H1 (cell line): ENCODE results near the gene ENPP6. TPM values are rescaled to one million over a fixed set of nuclear protein-coding genes. Genes with fewer than 3 reads are reported as not detected.

Experiments used
- CTCF ChIA-PET: fragments of 300-600 bp; sonication (Branson Sonifier 250); formaldehyde crosslinking; loops from one replicate; lab custom pipeline; 2021; ENCODE audit not compliant: partially characterized antibody; lab: Charles Lee
- POLR2A ChIA-PET: fragments of 300-600 bp; sonication (Branson Sonifier 250); formaldehyde crosslinking; loops from one replicate; lab custom pipeline; 2021; ENCODE audit warnings: inconsistent platforms; ENCODE audit not compliant: partially characterized antibody; lab: Charles Lee
- DNase-seq, 2 experiments: peaks; one replicate each; pipeline versions ENCODE4 v3.0.0 to v3.0.0-alpha.2; 2010 to 2022; ENCODE audit warnings: low spot score in 2 of 2, low read depth in 1 of 2, mixed read lengths in 1 of 2
- FAIRE-seq: peaks from 2 replicates; lab custom pipeline; 2011; peaks lifted over from hg19 to GRCh38; lab: Jason Lieb, UNC
- H2AFZ ChIP-seq: 2 replicates; pipeline ENCODE4 v1.8.1; 2012; ENCODE audit warnings: low read length, inconsistent platforms
- H2AK5ac ChIP-seq: 2 replicates; pipeline ENCODE4 v1.6.1; 2013; ENCODE audit warnings: low read depth, low read length
- H2BK120ac ChIP-seq: replicated peaks from 2 replicates; pipeline ENCODE3; 2013; ENCODE audit warnings: low read depth, low read length, inconsistent platforms
- H2BK12ac ChIP-seq: 2 replicates; pipeline ENCODE4 v1.6.1; 2013; ENCODE audit warnings: low read depth, low read length
- H2BK15ac ChIP-seq: 2 replicates; pipeline ENCODE4 v1.6.1; 2013; ENCODE audit warnings: low read length
- H2BK20ac ChIP-seq: 2 replicates; pipeline ENCODE4 v1.6.1; 2013; ENCODE audit warnings: low read length
- H2BK5ac ChIP-seq: 2 replicates; pipeline ENCODE4 v1.6.1; 2013; ENCODE audit warnings: low read depth, low read length
- H3K14ac ChIP-seq: 2 replicates; pipeline ENCODE4 v1.6.1; 2013; ENCODE audit warnings: inconsistent platforms; ENCODE audit not compliant: insufficient read length
- H3K18ac ChIP-seq: 2 replicates; pipeline ENCODE4 v1.6.1; 2013; ENCODE audit warnings: low read length; ENCODE audit errors: extremely low read depth
- H3K23ac ChIP-seq: 2 replicates; pipeline ENCODE4 v1.6.1; 2013; ENCODE audit warnings: inconsistent platforms; ENCODE audit not compliant: insufficient read length
- H3K23me2 ChIP-seq: 2 replicates; pipeline ENCODE4 v1.6.1; 2013; ENCODE audit warnings: low read depth, low read length
- H3K27ac ChIP-seq: 2 replicates; pipeline ENCODE4 v1.6.1; 2011; ENCODE audit warnings: low read depth, low read length, inconsistent platforms
- H3K27me3 ChIP-seq, 4 experiments: replicated peaks in 1 of 4; 1 replicate in 1 of 4; 2 replicates in 3 of 4; pipeline versions ENCODE4 v1.6.1 to v1.8.1; 2011 to 2013; ENCODE audit warnings: low read length in 3 of 4, mild to moderate bottlenecking in 3 of 4, inconsistent platforms in 2 of 4, mixed read lengths in 2 of 4, moderate library complexity in 1 of 4; ENCODE audit not compliant: control insufficient read depth in 3 of 4, insufficient read depth in 3 of 4; ENCODE audit errors: extremely low read depth in 1 of 4
- H3K36me3 ChIP-seq, 4 experiments: 2 replicates each; pipeline versions ENCODE4 v1.6.1 to v1.8.1; 2011 to 2013; ENCODE audit warnings: mild to moderate bottlenecking in 4 of 4, low read length in 3 of 4, moderate library complexity in 2 of 4, control low read depth in 1 of 4, inconsistent platforms in 1 of 4; ENCODE audit not compliant: insufficient read depth in 4 of 4, control insufficient read depth in 2 of 4
- H3K4ac ChIP-seq: replicated peaks from 2 replicates; pipeline ENCODE3; 2013; ENCODE audit warnings: low read length, low read depth, mixed read lengths, inconsistent platforms; ENCODE audit not compliant: insufficient read length
- H3K4me1 ChIP-seq, 4 experiments: replicated peaks in 1 of 4; 1 replicate in 1 of 4; 2 replicates in 3 of 4; pipeline versions ENCODE4 v1.6.1 to v1.8.1; 2011 to 2013; ENCODE audit warnings: low read length in 3 of 4, inconsistent platforms in 2 of 4, mixed read lengths in 1 of 4; ENCODE audit not compliant: insufficient read depth in 4 of 4, control insufficient read depth in 3 of 4
- H3K4me2 ChIP-seq, 2 experiments: 2 replicates each; pipeline versions ENCODE4 v1.6.1 to v1.8.1; 2011 to 2013; ENCODE audit warnings: low read depth in 2 of 2, low read length in 2 of 2, control low read depth in 1 of 2, inconsistent platforms in 1 of 2, mild to moderate bottlenecking in 1 of 2; ENCODE audit not compliant: insufficient read depth in 1 of 2
- H3K4me3 ChIP-seq, 4 experiments: fragments of 200-600, 300-600 bp in 1 of 4; sonication (generic), shearing (Covaris generic), sonication (Bioruptor Twin) in 1 of 4; 2 replicates each; pipeline versions ENCODE4 v1.5.1 to v1.8.1; 2011 to 2016; ENCODE audit warnings: low read length in 4 of 4, low read depth in 3 of 4, control low read depth in 2 of 4, inconsistent platforms in 2 of 4, mild to moderate bottlenecking in 2 of 4, mixed read lengths in 1 of 4, moderate library complexity in 1 of 4; ENCODE audit not compliant: insufficient read depth in 2 of 4; ENCODE audit errors: extremely low read depth in 1 of 4
- H3K56ac ChIP-seq: replicated peaks from 2 replicates; pipeline ENCODE3; 2013; ENCODE audit warnings: low read depth, mild to moderate bottlenecking, mixed read lengths, low read length, inconsistent platforms; ENCODE audit not compliant: insufficient read length
- H3K79me1 ChIP-seq: 2 replicates; pipeline ENCODE4 v1.6.1; 2013; ENCODE audit warnings: low read depth, low read length, control low read depth
- H3K79me2 ChIP-seq, 2 experiments: 2 replicates each; pipeline versions ENCODE4 v1.6.1 to v1.8.1; 2012 to 2013; ENCODE audit warnings: low read length in 2 of 2, mild to moderate bottlenecking in 2 of 2, inconsistent platforms in 1 of 2; ENCODE audit not compliant: insufficient read depth in 2 of 2, control insufficient read depth in 1 of 2
- H3K9ac ChIP-seq, 4 experiments: replicated peaks in 1 of 4; 1 replicate in 1 of 4; 2 replicates in 3 of 4; pipeline versions ENCODE4 v1.6.1 to v1.8.1; 2011 to 2013; ENCODE audit warnings: low read depth in 3 of 4, low read length in 3 of 4, control low read depth in 2 of 4, mild to moderate bottlenecking in 2 of 4, moderate library complexity in 2 of 4, inconsistent platforms in 1 of 4; ENCODE audit errors: extremely low read depth in 1 of 4
- H3K9me3 ChIP-seq, 2 experiments: 2 replicates each; pipeline versions ENCODE4 v1.6.1 to v1.8.1; 2012 to 2013; ENCODE audit warnings: mild to moderate bottlenecking in 2 of 2, moderate library complexity in 2 of 2, control low read depth in 1 of 2, inconsistent platforms in 1 of 2, low read depth in 1 of 2, low read length in 1 of 2, mixed read lengths in 1 of 2; ENCODE audit not compliant: insufficient read depth in 2 of 2
- H4K20me1 ChIP-seq, 2 experiments: replicated peaks in 1 of 2; 2 replicates each; pipeline versions ENCODE3 to v1.8.1; 2011 to 2013; ENCODE audit warnings: inconsistent platforms in 2 of 2, low read length in 2 of 2, mild to moderate bottlenecking in 1 of 2; ENCODE audit not compliant: insufficient read depth in 2 of 2, control insufficient read depth in 1 of 2
- H4K5ac ChIP-seq: 2 replicates; pipeline ENCODE4 v1.6.1; 2013; ENCODE audit warnings: low read length, low read depth, mixed read lengths, inconsistent platforms; ENCODE audit not compliant: insufficient read length
- H4K8ac ChIP-seq: 2 replicates; pipeline ENCODE4 v1.8.0; 2013; ENCODE audit warnings: mild to moderate bottlenecking, moderate library complexity, low read length, inconsistent platforms; ENCODE audit not compliant: insufficient read depth; ENCODE audit errors: extremely low read depth
- H4K91ac ChIP-seq: replicated peaks from 2 replicates; pipeline ENCODE3; 2013; ENCODE audit warnings: low read length, mixed read lengths, inconsistent platforms; ENCODE audit not compliant: insufficient read length
- ASH2L ChIP-seq: fragments of 200-600, 300-600 bp; sonication (generic); IDR thresholded peaks from one replicate; pipeline ENCODE4 v1.7.1; 2017; ENCODE audit warnings: low read length
- EP300 ChIP-seq, 2 experiments: IDR thresholded peaks; 1 replicate in 1 of 2; 2 replicates in 1 of 2; pipeline ENCODE4 v1.6.1; 2011 to 2012; ENCODE audit warnings: low read depth in 2 of 2, low read length in 2 of 2, mild to moderate bottlenecking in 2 of 2, borderline replicate concordance in 1 of 2, inconsistent platforms in 1 of 2, moderate library complexity in 1 of 2
- EZH2 ChIP-seq: fragments of 200-600 bp; sonication (generic); IDR thresholded peaks from 2 replicates; pipeline ENCODE4 v1.7.1; 2012; ENCODE audit warnings: low read depth, mild to moderate bottlenecking, moderate library complexity, low read length, inconsistent platforms; ENCODE audit not compliant: severe bottlenecking
- RAD21 ChIP-seq, 2 experiments: IDR thresholded peaks in 1 of 2; conservative IDR thresholded peaks in 1 of 2; 2 replicates each; pipeline ENCODE4 v1.6.1; 2011; ENCODE audit warnings: low read depth in 2 of 2, low read length in 2 of 2, improper control_type of control experiment in 1 of 2, inconsistent platforms in 1 of 2, mild to moderate bottlenecking in 1 of 2, moderate library complexity in 1 of 2
- WGBS, 2 experiments: shearing (Covaris generic) in 1 of 2; methylation state at CpG; one replicate each; pipeline versions ENCODE4 v1.1.6 to v1.1.7; 2013 to 2015; ENCODE audit warnings: low lambda C conversion rate in 2 of 2, mixed read lengths in 2 of 2, inconsistent platforms in 1 of 2, low coverage in 1 of 2, missing lambda C conversion rate in 1 of 2; ENCODE audit not compliant: insufficient replicate concordance in 2 of 2, insufficient coverage in 1 of 2, insufficient read length in 1 of 2; ENCODE audit errors: extremely low coverage in 1 of 2, missing lambda C conversion rate in 1 of 2; 5-methylcytosine and 5-hydroxymethylcytosine counted together
- polyA plus RNA-seq, 7 experiments: library from polyadenylated mRNA; depleted of rRNA in 3 of 7; stranded (reverse) in 5 of 7; unstranded in 2 of 7; fragments of >200 nt in 5 of 7; fragments of 200-250 nt in 2 of 7; gene quantifications; 1 replicate in 5 of 7; 2 replicates in 1 of 7; 4 replicates in 1 of 7; pipeline versions ENCODE4 v1.2.1 to v1.2.3, GENCODE V29; 2011 to 2013; ENCODE audit warnings: missing spikeins in 2 of 7, mixed read lengths in 2 of 7
- total RNA-seq: library from RNA; stranded (reverse); fragmentation: NEBNext Ultra II Directional; extraction: Animal tissue kit (Norgen Biotek cat#: 25700); gene quantifications from 2 replicates; pipeline ENCODE4 v1.2.1, GENCODE V29; 2021
- TF ChIP-seq, protein P1 (sequence below), 3 experiments: IDR thresholded peaks; 1 replicate in 2 of 3; 2 replicates in 1 of 3; pipeline versions ENCODE4 v1.5.1 to v1.6.1; 2011; ENCODE audit warnings: low read length in 3 of 3, mild to moderate bottlenecking in 3 of 3, inconsistent platforms in 2 of 3, low read depth in 1 of 3, moderate library complexity in 1 of 3; ENCODE audit not compliant: insufficient read depth in 1 of 3; ENCODE audit errors: control extremely low read depth in 1 of 3

Gene ENPP6
- total and polyA plus RNA-seq, 2 of the 8 experiments (the other 6 are each of a cell fraction or from before 2014, with no cell fraction given) = 0.11 to 0.20 TPM

- no peak for FAIRE-seq
Measured at GRCh38 chr4:184143770-184144564, 73.7 kb downstream of the ENPP6 start.

More at GRCh38 chr4:184143770-184144564, 73.7 kb downstream of the ENPP6 start:
- no peak overlapping the region for H4K5ac ChIP-seq
- peaks cover under 1% of the 10 kb centered on the region in 2 experiments; a peak in 1 of 4 replicates for H3K9me3 ChIP-seq
- no peak overlapping the region for H4K91ac ChIP-seq
- H3K79me1 ChIP-seq = no peaks in the 10 kb centered on the region; the same call in 1 of the 2 replicates
- ChIA-PET POLR2A (no interaction called here), CTCF (interaction anchor here (0.8 to 4.0 kb wide), 10 partner anchors 9 to 303 kb away, joined by 3 to 22 read pairs (median 5); no protein-coding TSS in a partner anchor)
- no peak overlapping the region for H3K14ac ChIP-seq
- DNase-seq = no peak
- no peak overlapping the region for H3K4ac ChIP-seq
- no peak overlapping the region for H3K4me2 ChIP-seq
- H3K4me1 ChIP-seq = no peaks in the 10 kb centered on the region
- 73% methylated on average over 15 of the region's 15 CpGs; no CpG with 5 or more reads in 1 of the 2 experiments for WGBS, 2 experiments
- no peak overlapping the region for H2BK20ac ChIP-seq
- H3K9ac ChIP-seq = no peak overlapping the region
- H2BK5ac ChIP-seq = no peak overlapping the region
- H3K27ac ChIP-seq = no peak overlapping the region
- H2AK5ac ChIP-seq = no peak overlapping the region
- H3K56ac ChIP-seq = no peak overlapping the region
- H2BK120ac ChIP-seq = no peak overlapping the region
- no peaks in the 10 kb centered on the region for H4K20me1 ChIP-seq
- TF ChIP-seq, protein P1, sequence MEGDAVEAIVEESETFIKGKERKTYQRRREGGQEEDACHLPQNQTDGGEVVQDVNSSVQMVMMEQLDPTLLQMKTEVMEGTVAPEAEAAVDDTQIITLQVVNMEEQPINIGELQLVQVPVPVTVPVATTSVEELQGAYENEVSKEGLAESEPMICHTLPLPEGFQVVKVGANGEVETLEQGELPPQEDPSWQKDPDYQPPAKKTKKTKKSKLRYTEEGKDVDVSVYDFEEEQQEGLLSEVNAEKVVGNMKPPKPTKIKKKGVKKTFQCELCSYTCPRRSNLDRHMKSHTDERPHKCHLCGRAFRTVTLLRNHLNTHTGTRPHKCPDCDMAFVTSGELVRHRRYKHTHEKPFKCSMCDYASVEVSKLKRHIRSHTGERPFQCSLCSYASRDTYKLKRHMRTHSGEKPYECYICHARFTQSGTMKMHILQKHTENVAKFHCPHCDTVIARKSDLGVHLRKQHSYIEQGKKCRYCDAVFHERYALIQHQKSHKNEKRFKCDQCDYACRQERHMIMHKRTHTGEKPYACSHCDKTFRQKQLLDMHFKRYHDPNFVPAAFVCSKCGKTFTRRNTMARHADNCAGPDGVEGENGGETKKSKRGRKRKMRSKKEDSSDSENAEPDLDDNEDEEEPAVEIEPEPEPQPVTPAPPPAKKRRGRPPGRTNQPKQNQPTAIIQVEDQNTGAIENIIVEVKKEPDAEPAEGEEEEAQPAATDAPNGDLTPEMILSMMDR (IDR thresholded peaks at IDR 0.05; ENCODE audit: control extremely low read depth in 1 of 3, insufficient read depth in 1 of 3, low read depth in 1 of 3, low read length in 3 of 3) = peak; percentile 46 to 65 (median 61)
- TF ChIP-seq EZH2 (no peak), EP300 (IDR thresholded peaks at IDR 0.05; ENCODE audit: borderline replicate concordance in 1 of 2, low read depth in 2 of 2, low read length in 2 of 2) (no peak), RAD21 (IDR thresholded peaks at IDR 0.05 in 1 of 2, conservative IDR thresholded peaks at IDR 0.05 in 1 of 2; ENCODE audit: low read depth in 2 of 2, low read length in 2 of 2) (peak; percentile 42 to 54; a peak in 3 of 4 replicates), ASH2L (no peak)
- no peak overlapping the region for H3K4me3 ChIP-seq
- no peak overlapping the region for H2BK12ac ChIP-seq
- H3K18ac ChIP-seq = no peak overlapping the region
- H3K23me2 ChIP-seq = no peaks in the 10 kb centered on the region
- H2BK15ac ChIP-seq = no peak overlapping the region
- H2AFZ ChIP-seq = 0 out of 2 replicates have a peak overlapping the region, but pooled peaks have one; percentile 52
- H3K27me3 ChIP-seq = no peaks in the 10 kb centered on the region; a peak in 2 of 7 replicates
- H3K36me3 ChIP-seq = no peaks in the 10 kb centered on the region
- H3K79me2 ChIP-seq = no peaks in the 10 kb centered on the region
- H3K23ac ChIP-seq = no peak overlapping the region
- H4K8ac ChIP-seq = no peak overlapping the region; the same call in none of the 2 replicates
